HL-60/S4 treated with phorbol 12-myristate 13-acetate at 8.2 ng/mL for 4 days and 3 days (cell line): ENCODE measurements around the gene RAPGEF2.

Experiments used
- in situ Hi-C: fragments of 300-500 bp; cut with MboI; formaldehyde crosslinking; loops from 2 replicates; pipeline ENCODE4 v1.15.0; 2022; ENCODE audit warnings: low sequenced_read_pairs

The RAPGEF2 gene

GRCh38 chr4:159129814-159130550 is 27.1 kb downstream of the RAPGEF2 start:
- in situ Hi-C loops, result no loop called here

- in situ Hi-C loops, result no loop called here
Observed at GRCh38 chr4:159131564-159131963, 28.7 kb downstream of the RAPGEF2 start.

GRCh38 chr4:159134429-159134828 is 31.6 kb downstream of the RAPGEF2 start:
- in situ Hi-C loops, result no loop called here

GRCh38 chr4:159137176-159137575 is 34.3 kb downstream of the RAPGEF2 start:
- in situ Hi-C loops, result no loop called here

GRCh38 chr4:159138436-159138835 is 35.6 kb downstream of the RAPGEF2 start:
- in situ Hi-C loops, result no loop called here

GRCh38 chr4:159141193-159141592 is 38.3 kb downstream of the RAPGEF2 start:
- in situ Hi-C loops, result no loop called here

GRCh38 chr4:159142241-159142640 is 39.4 kb downstream of the RAPGEF2 start:
- in situ Hi-C loops, result no loop called here

GRCh38 chr4:159142681-159143384 is 40.0 kb downstream of the RAPGEF2 start:
- in situ Hi-C loops, result no loop called here

GRCh38 chr4:159143687-159144086 is 40.8 kb downstream of the RAPGEF2 start:
- in situ Hi-C loops, result no loop called here

- in situ Hi-C loops, result no loop called here
Observed at GRCh38 chr4:159144112-159144694, 41.3 kb downstream of the RAPGEF2 start.

GRCh38 chr4:159145318-159145991 is 42.6 kb downstream of the RAPGEF2 start:
- in situ Hi-C loops, result no loop called here

- in situ Hi-C loops, result no loop called here
Observed at GRCh38 chr4:159145992-159146330, 43.1 kb downstream of the RAPGEF2 start.

GRCh38 chr4:159146488-159146887 is 43.6 kb downstream of the RAPGEF2 start:
- in situ Hi-C loops, result no loop called here

- in situ Hi-C loops, result no loop called here
Observed at GRCh38 chr4:159148441-159148840, 45.6 kb downstream of the RAPGEF2 start.

- in situ Hi-C loops, result no loop called here
Observed at GRCh38 chr4:159149666-159150065, 46.8 kb downstream of the RAPGEF2 start.

- in situ Hi-C loops, result no loop called here
Observed at GRCh38 chr4:159150396-159150795, 47.5 kb downstream of the RAPGEF2 start.

- in situ Hi-C loops, result no loop called here
Observed at GRCh38 chr4:159150821-159151390, 48.0 kb downstream of the RAPGEF2 start.

GRCh38 chr4:159151689-159152088 is 48.8 kb downstream of the RAPGEF2 start:
- in situ Hi-C loops, result no loop called here

- in situ Hi-C loops, result no loop called here
Observed at GRCh38 chr4:159152181-159152580, 49.3 kb downstream of the RAPGEF2 start.

- in situ Hi-C loops, result no loop called here
Observed at GRCh38 chr4:159153669-159154068, 50.8 kb downstream of the RAPGEF2 start.

- in situ Hi-C loops, result no loop called here
Observed at GRCh38 chr4:159155119-159155518, 52.2 kb downstream of the RAPGEF2 start.
